ENCODE measurements around the gene ZNF474.

The ZNF474 gene

GRCh38 chr5:122112733-122113558 is 16.4 kb upstream of the ZNF474 start:
- H3K4me3 ChIP-seq (ENCODE audit: low read depth, low read length) = no peak overlapping the region
- no peaks in the 10 kb centered on the region for H3K9me3 ChIP-seq (ENCODE audit: control insufficient read depth, insufficient read depth, low read depth, low read length)
- POLR2A ChIA-PET = no interaction called here
- H3K36me3 ChIP-seq (ENCODE audit: control insufficient read depth in 2 of 2, insufficient read depth in 1 of 2, low read length in 2 of 2) = no peaks in the 10 kb centered on the region
- CTCF ChIA-PET = interaction anchor here (1.0 to 2.8 kb wide), 4 partner anchors 8 to 44 kb away, joined by 4 to 10 read pairs (median 6); no protein-coding TSS in a partner anchor
- TF ChIP-seq ZNF292 (tag by site-specific recombination; IDR thresholded peaks at IDR 0.05; ENCODE audit: borderline replicate concordance, low read depth) = no peak
- TF ChIP-seq BCL6B (tag by site-specific recombination; IDR thresholded peaks at IDR 0.05) = no peak
- TF ChIP-seq ZBTB21 (tag by site-specific recombination; IDR thresholded peaks at IDR 0.05) = no peak
- no peak for TF ChIP-seq ZNF664 (tag by site-specific recombination; IDR thresholded peaks at IDR 0.05)
- no peak for TF ChIP-seq ZNF121 (tag by site-specific recombination; IDR thresholded peaks at IDR 0.05)
- TF ChIP-seq ZNF266 (tag by site-specific recombination; IDR thresholded peaks at IDR 0.05; ENCODE audit: low read depth) = no peak
- TF ChIP-seq YY2 (tag by site-specific recombination; IDR thresholded peaks at IDR 0.05) = no peak
- TF ChIP-seq ZNF354C (tag by site-specific recombination; IDR thresholded peaks at IDR 0.05; ENCODE audit: borderline replicate concordance, low read depth) = no peak
- no peak for TF ChIP-seq ZNF157 (tag by site-specific recombination; IDR thresholded peaks at IDR 0.05)
- TF ChIP-seq REPIN1 (tag by site-specific recombination; IDR thresholded peaks at IDR 0.05; ENCODE audit: low read depth) = no peak
- TF ChIP-seq CTCF (tag by site-specific recombination; IDR thresholded peaks at IDR 0.05) = no peak
- no peak for TF ChIP-seq HOXA7 (CRISPR knock-in tag; IDR thresholded peaks at IDR 0.05; ENCODE audit: borderline replicate concordance)
- no peak for TF ChIP-seq ZNF239 (tag by site-specific recombination; IDR thresholded peaks at IDR 0.05)
- H3K4me1 ChIP-seq (ENCODE audit: control insufficient read depth, insufficient read depth, low read length) = no peaks in the 10 kb centered on the region
- H3K27ac ChIP-seq (ENCODE audit: extremely low read depth, low read depth, low read length) = no peak overlapping the region

GRCh38 chr5:122114501-122114900 is 14.8 kb upstream of the ZNF474 start:
- ChIA-PET POLR2A (no interaction called here), CTCF (interaction anchor here (1.0 to 2.0 kb wide), 3 partner anchors 10 to 42 kb away, joined by 3 to 7 read pairs (median 5); no protein-coding TSS in a partner anchor)
- no peak for TF ChIP-seq ZNF2 (tag by site-specific recombination; IDR thresholded peaks at IDR 0.05)
- TF ChIP-seq ZNF16 (tag by site-specific recombination; IDR thresholded peaks at IDR 0.05; ENCODE audit: low read depth) = no peak
- no peak for TF ChIP-seq ZNF175 (tag by site-specific recombination; IDR thresholded peaks at IDR 0.05)
- TF ChIP-seq ZBTB11 (tag by site-specific recombination; conservative IDR thresholded peaks at IDR 0.05; ENCODE audit: low read depth) = no peak
- TF ChIP-seq WT1 (tag by site-specific recombination; IDR thresholded peaks at IDR 0.05) = no peak
- TF ChIP-seq ZFP3 (tag by site-specific recombination; IDR thresholded peaks at IDR 0.05; ENCODE audit: low read depth) = no peak
- TF ChIP-seq ZNF768 (tag by site-specific recombination; IDR thresholded peaks at IDR 0.05) = no peak
- TF ChIP-seq ZNF221 (tag by site-specific recombination; IDR thresholded peaks at IDR 0.05; ENCODE audit: borderline replicate concordance) = no peak
- TF ChIP-seq ZNF658 (tag by site-specific recombination; IDR thresholded peaks at IDR 0.05) = no peak
- TF ChIP-seq ZNF645 (tag by site-specific recombination; IDR thresholded peaks at IDR 0.05) = no peak
- TF ChIP-seq ZNF266 (tag by site-specific recombination; IDR thresholded peaks at IDR 0.05; ENCODE audit: low read depth) = no peak
- Histone ChIP-seq H3K9me3 (ENCODE audit: control insufficient read depth, insufficient read depth, low read depth, low read length) (no peaks in the 10 kb centered on the region), H3K27ac (ENCODE audit: extremely low read depth, low read depth, low read length) (no peak overlapping the region), H3K4me3 (ENCODE audit: low read depth, low read length) (no peak overlapping the region), H3K36me3 (ENCODE audit: control insufficient read depth in 2 of 2, insufficient read depth in 1 of 2, low read length in 2 of 2) (no peaks in the 10 kb centered on the region), H3K4me1 (ENCODE audit: control insufficient read depth, insufficient read depth, low read length) (no peaks in the 10 kb centered on the region)

Measured in HEK293 (cell line).